ACC112 (cell line): ENCODE measurements around the gene CELSR2.

Source experiments
- H2AFZ ChIP-seq: fragments of 200-600 bp; sonication (generic); one replicate; pipeline ENCODE4 v1.6.0; 2017; ENCODE audit warnings: antibody characterized with exemption, low read length; ENCODE audit not compliant: unreplicated experiment
- H3K27ac ChIP-seq: fragments of 200-600 bp; sonication (generic); 2 replicates; pipeline ENCODE4 v1.5.1; 2014; ENCODE audit warnings: low read depth, mild to moderate bottlenecking, antibody characterized with exemption, low read length, moderate library complexity
- H3K27me3 ChIP-seq: fragments of 200-600 bp; sonication (generic); 2 replicates; pipeline ENCODE4 v1.6.1; 2014; ENCODE audit warnings: mild to moderate bottlenecking, antibody characterized with exemption, low read length, moderate library complexity, mixed read lengths; ENCODE audit not compliant: insufficient read depth
- H3K36me3 ChIP-seq: fragments of 200-600 bp; sonication (generic); 2 replicates; pipeline ENCODE4 v1.6.1; 2016; ENCODE audit warnings: mild to moderate bottlenecking, antibody characterized with exemption, low read length, moderate library complexity, mixed read lengths; ENCODE audit not compliant: insufficient read depth
- H3K4me1 ChIP-seq: fragments of 200-600 bp; sonication (generic); one replicate; pipeline ENCODE4 v1.6.1; 2016; ENCODE audit warnings: low read length, mixed read lengths; ENCODE audit not compliant: insufficient read depth, unreplicated experiment, control insufficient read depth
- H3K4me3 ChIP-seq: fragments of 200-600 bp; sonication (generic); 2 replicates; pipeline ENCODE4 v1.5.1; 2014; ENCODE audit warnings: mild to moderate bottlenecking, low read depth, low read length
- H3K79me2 ChIP-seq: fragments of 200-600 bp; sonication (generic); one replicate; pipeline ENCODE4 v1.6.0; 2016; ENCODE audit warnings: low read length; ENCODE audit not compliant: control insufficient read depth, unreplicated experiment, insufficient read depth

CELSR2 gene

DNA sequence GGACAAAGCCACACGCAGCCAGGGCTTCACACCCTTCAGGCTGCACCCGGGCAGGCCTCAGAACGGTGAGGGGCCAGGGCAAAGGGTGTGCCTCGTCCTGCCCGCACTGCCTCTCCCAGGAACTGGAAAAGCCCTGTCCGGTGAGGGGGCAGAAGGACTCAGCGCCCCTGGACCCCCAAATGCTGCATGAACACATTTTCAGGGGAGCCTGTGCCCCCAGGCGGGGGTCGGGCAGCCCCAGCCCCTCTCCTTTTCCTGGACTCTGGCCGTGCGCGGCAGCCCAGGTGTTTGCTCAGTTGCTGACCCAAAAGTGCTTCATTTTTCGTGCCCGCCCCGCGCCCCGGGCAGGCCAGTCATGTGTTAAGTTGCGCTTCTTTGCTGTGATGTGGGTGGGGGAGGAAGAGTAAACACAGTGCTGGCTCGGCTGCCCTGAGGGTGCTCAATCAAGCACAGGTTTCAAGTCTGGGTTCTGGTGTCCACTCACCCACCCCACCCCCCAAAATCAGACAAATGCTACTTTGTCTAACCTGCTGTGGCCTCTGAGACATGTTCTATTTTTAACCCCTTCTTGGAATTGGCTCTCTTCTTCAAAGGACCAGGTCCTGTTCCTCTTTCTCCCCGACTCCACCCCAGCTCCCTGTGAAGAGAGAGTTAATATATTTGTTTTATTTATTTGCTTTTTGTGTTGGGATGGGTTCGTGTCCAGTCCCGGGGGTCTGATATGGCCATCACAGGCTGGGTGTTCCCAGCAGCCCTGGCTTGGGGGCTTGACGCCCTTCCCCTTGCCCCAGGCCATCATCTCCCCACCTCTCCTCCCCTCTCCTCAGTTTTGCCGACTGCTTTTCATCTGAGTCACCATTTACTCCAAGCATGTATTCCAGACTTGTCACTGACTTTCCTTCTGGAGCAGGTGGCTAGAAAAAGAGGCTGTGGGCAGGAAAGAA is 25.5 kb downstream of the CELSR2 start:
- Histone ChIP-seq H3K4me3 (no peak overlapping the region), H3K79me2 (no peaks in the 10 kb centered on the region), H3K36me3 (no peaks in the 10 kb centered on the region), H3K27me3 (no peaks in the 10 kb centered on the region), H2AFZ (no peak overlapping the region), H3K4me1 (no peaks in the 10 kb centered on the region), H3K27ac (no peak overlapping the region)

GRCh38 chr1:109275706-109276345 is 26.5 kb downstream of the CELSR2 start:
- no peak overlapping the region for H2AFZ ChIP-seq
- H3K4me3 ChIP-seq = no peak overlapping the region
- no peak overlapping the region for H3K27ac ChIP-seq
- H3K79me2 ChIP-seq = no peaks in the 10 kb centered on the region
- H3K4me1 ChIP-seq = no peaks in the 10 kb centered on the region
- H3K27me3 ChIP-seq = no peaks in the 10 kb centered on the region
- H3K36me3 ChIP-seq = no peaks in the 10 kb centered on the region

GRCh38 chr1:109277434-109278204 is 28.3 kb downstream of the CELSR2 start:
- Histone ChIP-seq H3K27ac (no peak overlapping the region), H3K4me1 (peaks cover 8% of the 10 kb centered on the region), H2AFZ (no peak overlapping the region), H3K27me3 (no peaks in the 10 kb centered on the region), H3K79me2 (peaks cover 18% of the 10 kb centered on the region), H3K4me3 (no peak overlapping the region), H3K36me3 (no peaks in the 10 kb centered on the region)

GRCh38 chr1:109279615-109280278 is 30.4 kb downstream of the CELSR2 start:
- Histone ChIP-seq H3K36me3 (no peaks in the 10 kb centered on the region), H3K4me1 (peaks cover 16% of the 10 kb centered on the region), H3K4me3 (no peak overlapping the region), H3K79me2 (peaks cover 21% of the 10 kb centered on the region), H3K27me3 (no peaks in the 10 kb centered on the region), H3K27ac (no peak overlapping the region), H2AFZ (no peak overlapping the region)

DNA sequence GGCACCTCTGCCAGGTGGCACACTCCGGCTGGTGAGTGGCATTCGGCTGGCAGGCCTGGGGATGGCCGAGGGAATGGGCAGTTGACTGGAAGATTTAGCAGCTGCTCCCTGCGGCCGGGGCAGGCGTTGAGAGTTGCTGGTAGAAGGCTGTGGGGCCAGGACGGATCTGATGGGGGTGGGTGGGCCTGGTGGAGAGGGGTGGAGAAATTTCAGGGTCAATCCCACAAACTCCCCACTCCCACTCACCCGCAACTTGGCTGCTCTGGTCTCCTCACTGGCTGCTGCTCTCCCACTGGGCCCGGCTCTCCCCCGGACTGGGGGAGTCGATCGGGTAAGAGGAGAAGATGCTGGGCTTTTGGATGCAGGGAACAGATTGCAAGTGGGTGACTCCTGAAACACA is 31.5 kb downstream of the CELSR2 start:
- Histone ChIP-seq H3K4me1 (peaks cover 16% of the 10 kb centered on the region), H3K27me3 (no peaks in the 10 kb centered on the region), H2AFZ (no peak overlapping the region), H3K27ac (no peak overlapping the region), H3K4me3 (no peak overlapping the region; the same call in 1 of the 2 replicates), H3K79me2 (peaks cover 21% of the 10 kb centered on the region), H3K36me3 (no peaks in the 10 kb centered on the region)

DNA sequence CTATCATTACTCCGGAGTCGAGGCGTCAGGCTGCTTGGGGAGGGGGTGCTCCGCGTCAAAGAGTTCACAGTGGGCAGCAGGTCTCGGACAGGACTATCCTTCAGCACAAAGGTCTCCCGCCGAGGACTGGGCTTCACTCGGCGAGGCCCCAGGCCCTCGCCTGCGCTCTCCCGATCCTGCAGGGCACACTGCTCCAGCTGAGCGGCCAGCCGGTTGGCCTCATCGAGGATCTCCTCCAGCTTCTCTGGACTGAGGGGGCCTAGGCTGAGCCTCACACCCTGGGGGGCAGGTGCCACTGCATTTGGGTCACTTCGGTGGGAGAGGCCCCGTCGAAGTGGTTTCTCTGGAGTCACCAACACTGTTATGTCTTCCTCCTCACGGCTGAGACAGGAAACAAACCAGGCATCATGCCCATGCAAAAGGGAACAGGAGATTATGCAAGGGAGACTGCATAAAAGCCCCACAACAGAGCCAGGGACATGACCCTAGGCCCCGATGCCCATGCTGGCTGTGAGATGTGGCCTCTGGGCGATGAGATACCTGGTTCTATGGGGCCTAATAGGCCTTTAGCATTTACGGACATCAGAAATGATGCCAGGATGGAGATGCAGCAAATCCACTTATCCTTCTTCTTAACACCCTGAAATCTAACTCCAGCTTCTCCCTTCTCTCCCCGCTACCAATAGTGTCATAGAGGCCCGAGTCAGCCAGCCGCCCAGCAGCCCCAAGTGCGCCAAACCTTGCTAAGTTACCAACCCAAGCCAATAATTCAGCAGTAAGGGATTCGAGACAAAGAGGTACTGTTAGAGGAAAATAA is 32.5 kb downstream of the CELSR2 start:
- Histone ChIP-seq H2AFZ (peak overlapping the region; percentile 58), H3K27me3 (no peaks in the 10 kb centered on the region), H3K27ac (no peak overlapping the region), H3K36me3 (no peaks in the 10 kb centered on the region), H3K4me3 (peak overlapping the region; percentile 84), H3K4me1 (peaks cover 16% of the 10 kb centered on the region), H3K79me2 (peaks cover 21% of the 10 kb centered on the region)

DNA sequence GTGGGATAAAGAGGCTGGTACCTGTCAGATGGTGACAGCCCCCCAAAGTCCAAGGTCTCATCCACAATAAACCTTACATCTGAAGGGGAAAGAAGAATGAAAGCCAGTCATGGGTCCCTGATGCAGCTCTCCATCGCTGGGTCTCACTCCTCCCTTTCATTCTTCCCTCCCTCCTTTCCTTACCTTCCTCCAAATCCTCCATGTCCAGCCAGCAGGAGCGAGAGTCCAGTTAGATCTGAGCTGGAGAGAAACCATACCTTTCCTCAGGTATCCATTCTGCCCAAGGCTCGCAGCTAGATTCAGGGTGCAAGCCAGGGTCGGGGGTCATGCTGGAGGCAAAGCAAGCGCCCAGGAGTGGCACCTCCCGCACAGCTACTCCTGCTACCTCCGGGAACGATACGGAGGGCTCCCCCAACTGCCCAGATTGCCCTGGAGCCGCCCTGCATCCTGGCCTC is 33.2 kb downstream of the CELSR2 start:
- Histone ChIP-seq H2AFZ (peak overlapping the region; percentile 58), H3K36me3 (no peaks in the 10 kb centered on the region), H3K4me1 (peaks cover 16% of the 10 kb centered on the region), H3K27ac (no peak overlapping the region), H3K27me3 (no peaks in the 10 kb centered on the region), H3K79me2 (peaks cover 21% of the 10 kb centered on the region), H3K4me3 (peak overlapping the region; percentile 84)

GRCh38 chr1:109282952-109283747 is 33.8 kb downstream of the CELSR2 start, which contains the start of gene PSRC1:
PSRC1 (minus strand) TSS chr1:109283145.
- H3K27ac ChIP-seq = peak within 1 kb of the TSS; percentile 52
- peaks cover 21% of the 10 kb centered on the region for H3K79me2 ChIP-seq
- H3K4me3 ChIP-seq = peak within 1 kb of the TSS; percentile 84
- no peaks in the 10 kb centered on the region for H3K36me3 ChIP-seq
- no peaks in the 10 kb centered on the region for H3K27me3 ChIP-seq
- H3K4me1 ChIP-seq = peaks cover 16% of the 10 kb centered on the region
- H2AFZ ChIP-seq = peak within 1 kb of the TSS; percentile 58
